Measurements from ENCODE around the gene ISM1.

Gene ISM1

GRCh38 chr20:13216533-13216932 is 4.5 kb upstream of the ISM1 start:
- TF ChIP-seq EZH2phosphoT487 (IDR thresholded peaks at IDR 0.05; ENCODE audit: low read length) (no peak), EZH2 (optimal IDR thresholded peaks at IDR 0.05; ENCODE audit: low read depth, low read length) (no peak), CTCF (IDR thresholded peaks at IDR 0.05; ENCODE audit: low read length) (no peak)
- no peak for DNase-seq
- Histone ChIP-seq H3K27ac (ENCODE audit: low read length) (no peak overlapping the region), H2AFZ (ENCODE audit: low read length) (no peak overlapping the region), H3K36me3 (replicated peaks; ENCODE audit: insufficient read depth, low read length) (no peaks in the 10 kb centered on the region), H3K4me2 (ENCODE audit: low read depth, low read length) (no peak overlapping the region), H3K9me2 (replicated peaks; ENCODE audit: insufficient read depth, low read length) (no peaks in the 10 kb centered on the region), H3K4me1 (ENCODE audit: low read length) (no peaks in the 10 kb centered on the region), H3K9ac (ENCODE audit: low read length) (no peak overlapping the region), H4K20me1 (ENCODE audit: insufficient read depth, low read length) (no peaks in the 10 kb centered on the region), H3F3A (ENCODE audit: insufficient read depth, low read length) (no peaks in the 10 kb centered on the region), H3K9me3 (replicated peaks; ENCODE audit: insufficient read depth, low read length) (no peaks in the 10 kb centered on the region), H3K4me3 (ENCODE audit: low read length) (no peak overlapping the region), H3K79me2 (ENCODE audit: low read length) (no peaks in the 10 kb centered on the region), H3K27me3 (replicated peaks; ENCODE audit: insufficient read depth, low read length) (peaks cover 23% of the 10 kb centered on the region)

GRCh38 chr20:13219327-13220193 is 1.5 kb upstream of the ISM1 start:
- no peak for DNase-seq
- H3K27me3 ChIP-seq (replicated peaks; ENCODE audit: insufficient read depth, low read length): peaks cover 37% of the 10 kb centered on the region
- H3K4me2 ChIP-seq (ENCODE audit: low read depth, low read length): no peak overlapping the region
- H3F3A ChIP-seq (ENCODE audit: insufficient read depth, low read length): no peaks in the 10 kb centered on the region
- H3K9ac ChIP-seq (ENCODE audit: low read length): no peak overlapping the region
- no peak overlapping the region for H3K27ac ChIP-seq (ENCODE audit: low read length)
- H3K4me1 ChIP-seq (ENCODE audit: low read length): no peaks in the 10 kb centered on the region
- no peaks in the 10 kb centered on the region for H3K9me2 ChIP-seq (replicated peaks; ENCODE audit: insufficient read depth, low read length)
- no peaks in the 10 kb centered on the region for H4K20me1 ChIP-seq (ENCODE audit: insufficient read depth, low read length)
- no peaks in the 10 kb centered on the region for H3K79me2 ChIP-seq (ENCODE audit: low read length)
- H3K4me3 ChIP-seq (ENCODE audit: low read length): no peak overlapping the region
- no peaks in the 10 kb centered on the region for H3K9me3 ChIP-seq (replicated peaks; ENCODE audit: insufficient read depth, low read length)
- TF ChIP-seq CTCF (IDR thresholded peaks at IDR 0.05; ENCODE audit: low read length): no peak
- H3K36me3 ChIP-seq (replicated peaks; ENCODE audit: insufficient read depth, low read length): no peaks in the 10 kb centered on the region
- no peak overlapping the region for H2AFZ ChIP-seq (ENCODE audit: low read length)

GRCh38 chr20:13220194-13220903 is 725 bp upstream of the ISM1 start:
- peak overlapping the region; percentile 74 for H3K4me2 ChIP-seq (ENCODE audit: low read depth, low read length)
- H3K27me3 ChIP-seq (replicated peaks; ENCODE audit: insufficient read depth, low read length): peaks cover 37% of the 10 kb centered on the region

More at GRCh38 chr20:13220194-13220903, 725 bp upstream of the ISM1 start:
- Histone ChIP-seq H3K4me1 (ENCODE audit: low read length) (no peaks in the 10 kb centered on the region), H3K9ac (ENCODE audit: low read length) (no peak overlapping the region), H4K20me1 (ENCODE audit: insufficient read depth, low read length) (no peaks in the 10 kb centered on the region), H3K9me3 (replicated peaks; ENCODE audit: insufficient read depth, low read length) (no peaks in the 10 kb centered on the region), H3K36me3 (replicated peaks; ENCODE audit: insufficient read depth, low read length) (no peaks in the 10 kb centered on the region), H3K79me2 (ENCODE audit: low read length) (no peaks in the 10 kb centered on the region), H3K9me2 (replicated peaks; ENCODE audit: insufficient read depth, low read length) (no peaks in the 10 kb centered on the region), H3K27ac (ENCODE audit: low read length) (no peak overlapping the region), H3K4me3 (ENCODE audit: low read length) (peak overlapping the region; percentile 57), H3F3A (ENCODE audit: insufficient read depth, low read length) (no peaks in the 10 kb centered on the region), H2AFZ (ENCODE audit: low read length) (peak overlapping the region; percentile 31; the same call in 1 of the 2 replicates)
- TF ChIP-seq EZH2 (optimal IDR thresholded peaks at IDR 0.05; ENCODE audit: low read depth, low read length) (no peak), EZH2phosphoT487 (IDR thresholded peaks at IDR 0.05; ENCODE audit: low read length) (no peak), CTCF (IDR thresholded peaks at IDR 0.05; ENCODE audit: low read length) (no peak)
- no peak for DNase-seq

Measured in MM.1S (cell line).